ENCODE measurements around the gene DTD1. TPM values are rescaled to one million over a fixed set of nuclear protein-coding genes. Genes with fewer than 3 reads are reported as not detected.

Gene DTD1
- total RNA-seq, 1 donor, result 52.1 TPM

DNA sequence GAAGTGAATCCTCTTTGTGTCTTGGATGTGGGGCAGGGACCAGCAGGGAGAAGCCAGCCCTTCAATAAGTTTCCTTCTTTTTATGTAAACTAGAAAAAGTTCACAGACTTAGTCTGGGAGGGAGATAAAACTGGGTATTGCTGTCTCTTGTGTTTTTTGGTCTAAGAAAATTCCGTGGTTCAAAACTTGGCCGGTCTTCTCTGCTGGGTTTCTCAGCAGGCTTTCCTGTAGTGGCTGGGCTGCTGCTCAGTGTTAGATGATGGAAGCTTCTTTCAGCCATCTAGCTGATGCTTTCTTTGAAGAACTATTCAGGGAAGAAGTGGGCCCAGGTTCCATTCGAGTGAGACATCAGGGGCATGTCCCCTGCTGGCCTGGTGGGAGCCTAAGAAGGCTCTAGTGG lies 155.0 kb downstream of the DTD1 start:
- Histone ChIP-seq H4K20me1 (ENCODE audit: insufficient read depth, low read length) (no peaks in the 10 kb centered on the region), H3K36me3 (ENCODE audit: insufficient read depth, low read length) (peaks cover 4% of the 10 kb centered on the region), H3K4me2 (ENCODE audit: insufficient read depth, low read length) (no peak overlapping the region), H3K9me3 (ENCODE audit: low read depth, low read length) (no peaks in the 10 kb centered on the region), H3K4me3 (ENCODE audit: insufficient read depth, low read length) (no peak overlapping the region), H3K79me2 (ENCODE audit: insufficient read depth, low read length) (no peaks in the 10 kb centered on the region), H2AFZ (ENCODE audit: low read length) (no peak overlapping the region), H3K27me3 (ENCODE audit: insufficient read depth, low read length) (no peaks in the 10 kb centered on the region), H3K27ac (ENCODE audit: low read depth, low read length) (no peak overlapping the region), H3K4me1 (ENCODE audit: insufficient read depth, low read length) (peaks cover 7% of the 10 kb centered on the region)
- DNase-seq (ENCODE audit: insufficient read length, low spot score, missing footprints), result no peak
- TF ChIP-seq, protein P1, sequence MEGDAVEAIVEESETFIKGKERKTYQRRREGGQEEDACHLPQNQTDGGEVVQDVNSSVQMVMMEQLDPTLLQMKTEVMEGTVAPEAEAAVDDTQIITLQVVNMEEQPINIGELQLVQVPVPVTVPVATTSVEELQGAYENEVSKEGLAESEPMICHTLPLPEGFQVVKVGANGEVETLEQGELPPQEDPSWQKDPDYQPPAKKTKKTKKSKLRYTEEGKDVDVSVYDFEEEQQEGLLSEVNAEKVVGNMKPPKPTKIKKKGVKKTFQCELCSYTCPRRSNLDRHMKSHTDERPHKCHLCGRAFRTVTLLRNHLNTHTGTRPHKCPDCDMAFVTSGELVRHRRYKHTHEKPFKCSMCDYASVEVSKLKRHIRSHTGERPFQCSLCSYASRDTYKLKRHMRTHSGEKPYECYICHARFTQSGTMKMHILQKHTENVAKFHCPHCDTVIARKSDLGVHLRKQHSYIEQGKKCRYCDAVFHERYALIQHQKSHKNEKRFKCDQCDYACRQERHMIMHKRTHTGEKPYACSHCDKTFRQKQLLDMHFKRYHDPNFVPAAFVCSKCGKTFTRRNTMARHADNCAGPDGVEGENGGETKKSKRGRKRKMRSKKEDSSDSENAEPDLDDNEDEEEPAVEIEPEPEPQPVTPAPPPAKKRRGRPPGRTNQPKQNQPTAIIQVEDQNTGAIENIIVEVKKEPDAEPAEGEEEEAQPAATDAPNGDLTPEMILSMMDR (IDR thresholded peaks at IDR 0.05; ENCODE audit: extremely low read depth, low read depth, low read length), result no peak

DNA sequence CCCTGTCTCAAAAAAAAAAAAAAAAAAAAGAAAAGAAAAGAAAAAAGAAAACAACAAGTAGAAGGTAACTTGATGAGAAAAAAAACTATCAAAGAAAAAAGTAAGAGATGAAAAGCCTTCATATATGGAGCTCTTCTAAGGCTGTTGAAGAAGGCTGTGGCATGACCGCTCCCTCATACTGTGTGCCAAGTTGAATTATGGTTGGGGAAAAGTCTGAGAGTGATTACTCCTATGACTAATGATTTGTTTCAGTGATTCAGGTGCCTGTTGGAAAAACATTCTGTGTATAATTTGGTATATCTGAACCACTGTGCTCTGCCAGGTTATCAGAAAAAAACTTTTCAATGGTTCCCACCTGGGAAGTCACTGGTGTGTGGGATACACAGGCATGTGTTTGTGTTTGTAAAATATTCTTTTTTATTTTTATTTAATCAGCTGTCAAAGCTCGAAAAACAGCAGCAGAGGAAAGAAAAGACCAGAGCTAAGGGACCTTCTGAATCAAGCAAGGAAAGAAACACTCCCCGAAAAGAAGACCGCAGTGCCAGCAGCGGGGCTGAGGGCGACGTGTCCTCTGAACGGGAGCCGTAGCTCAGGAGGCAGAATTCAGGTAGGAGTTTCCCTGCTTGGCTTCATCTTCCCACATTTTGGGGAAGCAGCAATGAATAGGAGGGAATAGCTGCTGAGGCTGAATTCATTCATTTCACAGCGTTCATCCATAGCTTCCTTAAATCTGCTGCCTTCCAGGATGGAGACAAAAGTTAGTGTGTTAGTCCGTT lies 156.0 kb downstream of the DTD1 start:
- no peak overlapping the region for H2AFZ ChIP-seq (ENCODE audit: low read length)
- no peak overlapping the region for H3K27ac ChIP-seq (ENCODE audit: low read depth, low read length)
- H4K20me1 ChIP-seq (ENCODE audit: insufficient read depth, low read length), result no peaks in the 10 kb centered on the region
- no peak overlapping the region for H3K4me3 ChIP-seq (ENCODE audit: insufficient read depth, low read length)
- H3K4me1 ChIP-seq (ENCODE audit: insufficient read depth, low read length), result peaks cover 7% of the 10 kb centered on the region
- H3K27me3 ChIP-seq (ENCODE audit: insufficient read depth, low read length), result no peaks in the 10 kb centered on the region
- H3K79me2 ChIP-seq (ENCODE audit: insufficient read depth, low read length), result no peaks in the 10 kb centered on the region
- peaks cover 4% of the 10 kb centered on the region for H3K36me3 ChIP-seq (ENCODE audit: insufficient read depth, low read length)
- no peaks in the 10 kb centered on the region for H3K9me3 ChIP-seq (ENCODE audit: low read depth, low read length)
- no peak overlapping the region for H3K4me2 ChIP-seq (ENCODE audit: insufficient read depth, low read length)
- TF ChIP-seq, protein P1 (IDR thresholded peaks at IDR 0.05; ENCODE audit: extremely low read depth, low read depth, low read length), result no peak
- no peak for DNase-seq (ENCODE audit: insufficient read length, low spot score, missing footprints)

- H3K4me3 ChIP-seq (ENCODE audit: insufficient read depth, low read length), result no peak overlapping the region
- no peaks in the 10 kb centered on the region for H3K79me2 ChIP-seq (ENCODE audit: insufficient read depth, low read length)
- no peaks in the 10 kb centered on the region for H3K4me1 ChIP-seq (ENCODE audit: insufficient read depth, low read length)
- TF ChIP-seq, protein P1 (IDR thresholded peaks at IDR 0.05; ENCODE audit: extremely low read depth, low read depth, low read length), result no peak
- no peak overlapping the region for H2AFZ ChIP-seq (ENCODE audit: low read length)
- H3K4me2 ChIP-seq (ENCODE audit: insufficient read depth, low read length), result no peak overlapping the region
- DNase-seq (ENCODE audit: insufficient read length, low spot score, missing footprints), result no peak
- H3K9me3 ChIP-seq (ENCODE audit: low read depth, low read length), result no peaks in the 10 kb centered on the region
- H3K27ac ChIP-seq (ENCODE audit: low read depth, low read length), result no peak overlapping the region
- H3K27me3 ChIP-seq (ENCODE audit: insufficient read depth, low read length), result no peaks in the 10 kb centered on the region
- H4K20me1 ChIP-seq (ENCODE audit: insufficient read depth, low read length), result no peaks in the 10 kb centered on the region
- peaks cover 4% of the 10 kb centered on the region for H3K36me3 ChIP-seq (ENCODE audit: insufficient read depth, low read length)
Observed at GRCh38 chr20:18747090-18747489, 159.2 kb downstream of the DTD1 start.

GRCh38 chr20:18748987-18749386 lies 161.1 kb downstream of the DTD1 start:
- Histone ChIP-seq H2AFZ (ENCODE audit: low read length) (no peak overlapping the region), H3K4me3 (ENCODE audit: insufficient read depth, low read length) (no peak overlapping the region), H3K27me3 (ENCODE audit: insufficient read depth, low read length) (no peaks in the 10 kb centered on the region), H3K27ac (ENCODE audit: low read depth, low read length) (no peak overlapping the region), H3K79me2 (ENCODE audit: insufficient read depth, low read length) (no peaks in the 10 kb centered on the region), H3K4me2 (ENCODE audit: insufficient read depth, low read length) (no peak overlapping the region), H3K36me3 (ENCODE audit: insufficient read depth, low read length) (peaks cover 4% of the 10 kb centered on the region), H3K4me1 (ENCODE audit: insufficient read depth, low read length) (no peaks in the 10 kb centered on the region), H3K9me3 (ENCODE audit: low read depth, low read length) (no peaks in the 10 kb centered on the region), H4K20me1 (ENCODE audit: insufficient read depth, low read length) (no peaks in the 10 kb centered on the region)
- DNase-seq (ENCODE audit: insufficient read length, low spot score, missing footprints), result no peak
- TF ChIP-seq, protein P1 (IDR thresholded peaks at IDR 0.05; ENCODE audit: extremely low read depth, low read depth, low read length), result no peak
